ENCODE measurements around the gene XYLT1.

The XYLT1 gene

GRCh38 chr16:17245776-17246175, 225.0 kb downstream of the XYLT1 start:
- no peak for DNase-seq

GRCh38 chr16:17244872-17245551, 225.7 kb downstream of the XYLT1 start:
- DNase-seq: no peak

GRCh38 chr16:17241264-17241835, 229.4 kb downstream of the XYLT1 start:
- no peak for DNase-seq

GRCh38 chr16:17238285-17239028, 232.3 kb downstream of the XYLT1 start:
- no peak for DNase-seq

- DNase-seq: no peak
Observed at GRCh38 chr16:17237350-17237944, 233.3 kb downstream of the XYLT1 start.

GRCh38 chr16:17235147-17235815, 235.5 kb downstream of the XYLT1 start:
- no peak for DNase-seq

GRCh38 chr16:17233318-17234002, 237.3 kb downstream of the XYLT1 start:
- no peak for DNase-seq

GRCh38 chr16:17232487-17232886, 238.3 kb downstream of the XYLT1 start:
- DNase-seq: no peak

- DNase-seq: no peak
Observed at GRCh38 chr16:17231972-17232371, 238.8 kb downstream of the XYLT1 start.

- no peak for DNase-seq
Observed at GRCh38 chr16:17230932-17231581, 239.7 kb downstream of the XYLT1 start.

GRCh38 chr16:17229766-17230165, 241.0 kb downstream of the XYLT1 start:
- DNase-seq: no peak

GRCh38 chr16:17229131-17229530, 241.6 kb downstream of the XYLT1 start:
- no peak for DNase-seq

GRCh38 chr16:17228708-17229055, 242.1 kb downstream of the XYLT1 start:
- no peak for DNase-seq

GRCh38 chr16:17228048-17228707, 242.6 kb downstream of the XYLT1 start:
- DNase-seq: no peak

- no peak for DNase-seq
Observed at GRCh38 chr16:17227278-17227677, 243.5 kb downstream of the XYLT1 start.

GRCh38 chr16:17225541-17225940, 245.2 kb downstream of the XYLT1 start:
- no peak for DNase-seq

- peak; percentile 97 for DNase-seq
Observed at GRCh38 chr16:17224879-17225281, 245.9 kb downstream of the XYLT1 start.

- DNase-seq: peak; percentile 78
Observed at GRCh38 chr16:17224350-17224749, 246.4 kb downstream of the XYLT1 start.

GRCh38 chr16:17223576-17223975, 247.2 kb downstream of the XYLT1 start:
- no peak for DNase-seq

GRCh38 chr16:17222871-17223401, 247.8 kb downstream of the XYLT1 start:
- DNase-seq: no peak

- no peak for DNase-seq
Observed at GRCh38 chr16:17219991-17220390, 250.8 kb downstream of the XYLT1 start.

Measured in DMS 273 treated with DMSO at 0.1 percent for 48 hours (cell line).